SU-DHL-6 (cell line): ENCODE data around the gene OR2D2.

Experiments used
- H2AFZ ChIP-seq: fragments of 200-600 bp; sonication (generic); 2 replicates; pipeline ENCODE4 v1.6.1; 2014; ENCODE audit warnings: low read depth, mild to moderate bottlenecking, moderate library complexity, mixed read lengths, antibody characterized with exemption, low read length; ENCODE audit not compliant: severe bottlenecking
- H3F3A ChIP-seq: fragments of 200-600 bp; shearing (Covaris generic); 2 replicates; pipeline ENCODE4 v1.6.0; 2016; ENCODE audit warnings: antibody characterized with exemption, mild to moderate bottlenecking; ENCODE audit not compliant: insufficient read depth
- H3K27ac ChIP-seq: fragments of 200-600 bp; sonication (generic); 2 replicates; pipeline ENCODE4 v1.5.1; 2016; ENCODE audit warnings: low read depth, mild to moderate bottlenecking, low read length, moderate library complexity, mixed read lengths
- H3K27me3 ChIP-seq: fragments of 200-600 bp; sonication (generic), shearing (Covaris generic); 2 replicates; pipeline ENCODE4 v1.6.0; 2014; ENCODE audit warnings: mild to moderate bottlenecking, low read length
- H3K36me3 ChIP-seq: fragments of 200-600 bp; sonication (generic); 2 replicates; pipeline ENCODE4 v1.6.1; 2014; ENCODE audit warnings: mild to moderate bottlenecking, low read length, mixed read lengths
- H3K4me2 ChIP-seq: fragments of 300-600, 200-600 bp; shearing (Covaris generic), sonication (generic); 2 replicates; pipeline ENCODE4 v1.6.0; 2014; ENCODE audit warnings: low read length, low read depth, mild to moderate bottlenecking; ENCODE audit not compliant: poor library complexity, severe bottlenecking
- H3K4me3 ChIP-seq: fragments of 200-600 bp; sonication (generic); 2 replicates; pipeline ENCODE4 v1.5.1; 2014; ENCODE audit warnings: antibody characterized with exemption, low read length, mild to moderate bottlenecking, mixed read lengths; ENCODE audit not compliant: insufficient read depth, poor library complexity, severe bottlenecking
- H3K79me2 ChIP-seq: fragments of 200-600 bp; sonication (generic); 2 replicates; pipeline ENCODE4 v1.6.1; 2014; ENCODE audit warnings: mild to moderate bottlenecking, low read length, moderate library complexity; ENCODE audit not compliant: insufficient read depth
- H3K9ac ChIP-seq: fragments of 200-600 bp; sonication (generic); 2 replicates; pipeline ENCODE4 v1.7.0; 2014; ENCODE audit warnings: mild to moderate bottlenecking, low read length
- H3K9me2 ChIP-seq: fragments of 200-600 bp; sonication (generic); replicated peaks from 2 replicates; pipeline ENCODE4 v1.6.1; 2014; ENCODE audit warnings: low read length; ENCODE audit not compliant: insufficient read depth
- H3K9me3 ChIP-seq: fragments of 200-600 bp; sonication (generic); 2 replicates; pipeline ENCODE4 v1.6.1; 2014; ENCODE audit warnings: low read length, mixed read lengths; ENCODE audit not compliant: insufficient read depth
- H4K20me1 ChIP-seq: fragments of 200-600 bp; sonication (generic); 2 replicates; pipeline ENCODE4 v1.6.1; 2014; ENCODE audit warnings: low read depth, mild to moderate bottlenecking, antibody characterized with exemption, low read length, moderate library complexity, mixed read lengths
- EZH2phosphoT487 ChIP-seq: fragments of 200-600 bp; sonication (generic), shearing (Covaris generic); conservative IDR thresholded peaks from 2 replicates; pipeline ENCODE4 v1.6.1; 2018; ENCODE audit warnings: mild to moderate bottlenecking, antibody characterized with exemption, low read length, moderate library complexity, mixed read lengths
- TF ChIP-seq, protein P1 (sequence below): fragments of 200-600 bp; sonication (generic); IDR thresholded peaks from one replicate; pipeline ENCODE4 v1.5.1; 2017; ENCODE audit warnings: antibody characterized with exemption, mild to moderate bottlenecking, low read length, moderate library complexity; ENCODE audit not compliant: insufficient read depth, poor library complexity, severe bottlenecking

OR2D2 gene

DNA sequence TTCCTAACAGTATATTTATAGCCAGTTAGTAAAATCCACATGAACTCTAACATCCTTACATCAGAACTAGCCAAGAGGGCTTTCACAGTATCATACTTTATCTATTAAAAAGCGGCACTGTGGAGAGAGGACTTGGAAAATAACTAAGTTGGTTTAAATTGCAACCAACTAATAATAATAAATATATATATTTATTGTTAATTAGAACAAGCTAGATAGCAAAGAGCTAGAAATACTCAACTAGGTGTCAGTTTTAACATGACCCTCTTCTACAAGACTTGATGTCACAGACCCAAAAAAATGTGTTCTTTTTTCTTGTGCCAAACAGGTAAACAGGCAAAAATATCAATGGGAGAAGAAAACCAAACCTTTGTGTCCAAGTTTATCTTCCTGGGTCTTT lies 28.4 kb upstream of the OR2D2 start, which contains the start of gene OR2D3:
Gene OR2D3, plus strand, starts transcription at position 301 of the 400 bp plus-strand sequence. Its CDS starts 0 bp downstream, at position 301.
- Histone ChIP-seq H2AFZ (no peak within 1 kb of the TSS), H3F3A (no peaks in the 10 kb centered on the region), H3K9ac (no peak within 1 kb of the TSS), H4K20me1 (no peaks in the 10 kb centered on the region), H3K36me3 (no peaks in the 10 kb centered on the region), H3K4me3 (no peak within 1 kb of the TSS), H3K9me3 (no peaks in the 10 kb centered on the region), H3K27ac (no peak within 1 kb of the TSS), H3K9me2 (no peaks in the 10 kb centered on the region), H3K79me2 (no peaks in the 10 kb centered on the region), H3K4me2 (no peak within 1 kb of the TSS), H3K27me3 (no peaks in the 10 kb centered on the region)
- no peak for TF ChIP-seq EZH2phosphoT487
- TF ChIP-seq, protein P1, sequence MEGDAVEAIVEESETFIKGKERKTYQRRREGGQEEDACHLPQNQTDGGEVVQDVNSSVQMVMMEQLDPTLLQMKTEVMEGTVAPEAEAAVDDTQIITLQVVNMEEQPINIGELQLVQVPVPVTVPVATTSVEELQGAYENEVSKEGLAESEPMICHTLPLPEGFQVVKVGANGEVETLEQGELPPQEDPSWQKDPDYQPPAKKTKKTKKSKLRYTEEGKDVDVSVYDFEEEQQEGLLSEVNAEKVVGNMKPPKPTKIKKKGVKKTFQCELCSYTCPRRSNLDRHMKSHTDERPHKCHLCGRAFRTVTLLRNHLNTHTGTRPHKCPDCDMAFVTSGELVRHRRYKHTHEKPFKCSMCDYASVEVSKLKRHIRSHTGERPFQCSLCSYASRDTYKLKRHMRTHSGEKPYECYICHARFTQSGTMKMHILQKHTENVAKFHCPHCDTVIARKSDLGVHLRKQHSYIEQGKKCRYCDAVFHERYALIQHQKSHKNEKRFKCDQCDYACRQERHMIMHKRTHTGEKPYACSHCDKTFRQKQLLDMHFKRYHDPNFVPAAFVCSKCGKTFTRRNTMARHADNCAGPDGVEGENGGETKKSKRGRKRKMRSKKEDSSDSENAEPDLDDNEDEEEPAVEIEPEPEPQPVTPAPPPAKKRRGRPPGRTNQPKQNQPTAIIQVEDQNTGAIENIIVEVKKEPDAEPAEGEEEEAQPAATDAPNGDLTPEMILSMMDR, result no peak

DNA sequence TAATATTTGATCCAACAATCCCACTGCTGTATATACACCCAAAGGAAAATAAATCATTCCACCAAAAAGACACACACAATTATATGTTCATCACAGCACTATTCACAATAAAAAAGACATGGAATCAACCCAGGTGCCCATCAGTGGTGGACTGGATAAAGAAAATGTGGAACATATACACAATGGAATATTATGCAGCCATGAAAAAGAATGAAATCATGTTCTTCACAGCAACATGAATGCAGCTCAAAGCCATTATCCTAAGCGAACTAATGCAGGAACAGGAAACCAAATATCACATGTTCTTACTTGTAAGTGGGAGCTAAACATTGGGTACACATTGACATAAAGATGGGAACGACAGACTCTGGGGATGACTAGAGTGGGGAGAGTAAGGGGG lies 27.4 kb upstream of the OR2D2 start:
- Histone ChIP-seq H3K9ac (no peak overlapping the region), H3F3A (no peaks in the 10 kb centered on the region), H2AFZ (no peak overlapping the region), H3K4me3 (no peak overlapping the region), H3K4me2 (no peak overlapping the region), H3K27me3 (no peaks in the 10 kb centered on the region), H3K9me2 (no peaks in the 10 kb centered on the region), H4K20me1 (no peaks in the 10 kb centered on the region), H3K27ac (no peak overlapping the region), H3K9me3 (no peaks in the 10 kb centered on the region), H3K79me2 (no peaks in the 10 kb centered on the region), H3K36me3 (no peaks in the 10 kb centered on the region)
- TF ChIP-seq, protein P1, result no peak
- TF ChIP-seq EZH2phosphoT487, result no peak

DNA sequence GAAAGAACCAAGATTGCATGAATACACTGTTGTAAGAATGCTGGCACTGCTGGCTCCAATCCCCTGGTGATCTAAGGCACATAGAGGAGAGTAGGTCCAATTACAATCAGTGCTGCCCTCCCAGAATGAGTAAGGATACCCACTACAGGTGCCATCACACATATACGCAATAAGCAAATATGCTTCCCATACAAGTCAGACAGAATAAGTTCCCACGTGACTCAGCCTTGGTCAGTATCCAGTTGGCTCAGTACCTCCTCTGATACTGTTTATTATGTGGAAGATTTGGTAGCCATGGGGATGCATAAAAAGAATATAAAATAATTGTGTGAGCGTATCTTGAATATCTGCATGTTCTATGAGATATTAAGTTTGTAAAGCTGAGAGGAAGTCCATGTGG lies 19.6 kb upstream of the OR2D2 start:
- Histone ChIP-seq H3K4me2 (no peak overlapping the region), H3K9me2 (no peaks in the 10 kb centered on the region), H4K20me1 (no peaks in the 10 kb centered on the region), H3K27ac (no peak overlapping the region), H3K9ac (no peak overlapping the region), H3K27me3 (no peaks in the 10 kb centered on the region), H3F3A (no peaks in the 10 kb centered on the region), H2AFZ (no peak overlapping the region), H3K79me2 (no peaks in the 10 kb centered on the region), H3K9me3 (no peaks in the 10 kb centered on the region), H3K4me3 (no peak overlapping the region), H3K36me3 (no peaks in the 10 kb centered on the region)
- TF ChIP-seq, protein P1, result no peak
- TF ChIP-seq EZH2phosphoT487, result no peak
